Sigmoid colon (tissue), 4 donors: Measurements from ENCODE around the gene PERM1.

ENCODE experiments used
- CTCF ChIP-seq, 4 experiments: fragments of 450-650 bp in 3 of 4; fragments of 200-600 bp in 1 of 4; IDR thresholded peaks; one replicate each; pipeline ENCODE4 v1.5.1; 2016 to 2019; ENCODE audit warnings: antibody characterized with exemption in 4 of 4, mild to moderate bottlenecking in 3 of 4, moderate library complexity in 2 of 4
- EP300 ChIP-seq, 4 donors: sonication (generic); formaldehyde crosslinking; IDR thresholded peaks; one replicate each; pipeline ENCODE4 v1.6.1; 2017; ENCODE audit warnings: antibody characterized with exemption in 4 of 4
- POLR2A ChIP-seq, 2 donors: fragments of 450-650 bp; IDR thresholded peaks; one replicate each; pipeline ENCODE4 v1.6.1; 2016; ENCODE audit warnings: antibody characterized with exemption in 2 of 2, mild to moderate bottlenecking in 2 of 2, moderate library complexity in 2 of 2
- POLR2AphosphoS5 ChIP-seq, 4 donors: sonication (generic); formaldehyde crosslinking; IDR thresholded peaks; one replicate each; pipeline ENCODE4 v1.6.1; 2017; ENCODE audit warnings: antibody characterized with exemption in 4 of 4

- TF ChIP-seq CTCF (IDR thresholded peaks at IDR 0.05) = no peak
- no peak for TF ChIP-seq POLR2A (IDR thresholded peaks at IDR 0.05)
- TF ChIP-seq POLR2AphosphoS5 (IDR thresholded peaks at IDR 0.05) = no peak
- no peak for TF ChIP-seq EP300 (IDR thresholded peaks at IDR 0.05)
These were observed 16.3 kb upstream of the PERM1 start for GRCh38 chr1:997993-998744.
